HG03442 (cell line): ENCODE data around the gene PDE7B.
"Not testable (repeated sequence)": the region's sequence is repeated elsewhere in the genome, so short reads cannot be mapped to it uniquely, and the experiment has no call there.

Source experiments
- ATAC-seq: cut with Tn5 transposase; IDR thresholded peaks from one replicate; pipeline ENCODE4 v1.9.1; 2021; ENCODE audit warnings: mild to moderate bottlenecking, moderate library complexity; ENCODE audit not compliant: unreplicated experiment

PDE7B gene

GRCh38 chr6:136090929-136091328 lies 239.4 kb downstream of the PDE7B start:
- ATAC-seq = no peak

GRCh38 chr6:136092897-136093296 lies 241.4 kb downstream of the PDE7B start:
- no peak for ATAC-seq

- no peak for ATAC-seq
Measured at GRCh38 chr6:136093835-136094234, 242.3 kb downstream of the PDE7B start.

- ATAC-seq = no peak
Measured at GRCh38 chr6:136094812-136095211, 243.3 kb downstream of the PDE7B start.

- no peak for ATAC-seq
Measured at GRCh38 chr6:136095986-136096385, 244.5 kb downstream of the PDE7B start.

GRCh38 chr6:136102991-136103688 lies 251.6 kb downstream of the PDE7B start:
- ATAC-seq = no peak

- ATAC-seq = no peak
Measured at GRCh38 chr6:136103763-136104311, 252.3 kb downstream of the PDE7B start.

DNA sequence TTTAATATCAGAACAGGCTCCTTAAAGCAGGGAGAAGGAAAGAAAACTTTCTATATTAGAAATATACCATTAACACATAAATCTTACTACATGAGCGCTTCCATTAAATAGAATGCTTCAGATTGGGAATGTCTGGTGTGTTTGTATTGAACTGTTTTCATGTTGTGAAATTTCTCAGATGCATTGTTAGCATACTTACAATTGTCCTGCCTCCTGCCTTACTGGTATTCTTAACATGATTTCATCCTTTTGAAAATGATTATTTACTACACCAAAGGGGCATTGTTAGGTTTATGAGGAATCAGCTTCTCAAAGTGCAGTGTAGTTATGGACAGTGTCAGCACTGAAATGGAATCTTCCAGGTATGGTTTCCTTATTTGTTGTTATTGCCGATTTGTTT lies 253.1 kb downstream of the PDE7B start:
- no peak for ATAC-seq

GRCh38 chr6:136105797-136106196 lies 254.3 kb downstream of the PDE7B start:
- ATAC-seq = not testable (repeated sequence)

DNA sequence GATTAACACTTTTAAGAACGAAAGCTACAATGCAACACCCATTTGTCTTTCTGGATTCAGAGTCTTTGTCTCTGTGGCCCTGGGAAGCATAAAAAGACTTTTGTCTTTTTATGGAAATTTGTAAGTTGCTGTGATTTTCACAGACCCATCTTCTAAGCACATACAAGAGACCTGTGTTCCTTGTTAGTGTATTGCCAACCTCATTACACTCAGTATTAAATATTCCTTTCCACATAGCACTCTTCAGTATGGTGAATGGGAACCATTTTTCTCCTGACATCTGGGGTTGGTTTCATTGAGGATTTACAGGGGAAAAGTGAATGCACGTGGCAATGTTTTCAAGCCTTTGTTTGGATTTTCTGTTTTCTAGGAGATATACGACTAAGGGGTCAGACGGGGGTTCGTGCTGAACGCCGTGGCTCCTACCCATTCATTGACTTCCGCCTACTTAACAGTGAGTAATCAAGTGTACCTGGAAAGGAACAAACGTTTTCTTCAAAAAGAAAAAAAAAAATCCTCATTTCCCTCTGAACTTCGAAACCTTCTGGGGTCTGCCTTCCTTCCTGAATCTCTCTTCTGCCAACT lies 257.0 kb downstream of the PDE7B start:
- ATAC-seq = no peak

GRCh38 chr6:136111831-136112230 lies 260.3 kb downstream of the PDE7B start:
- no peak for ATAC-seq

DNA sequence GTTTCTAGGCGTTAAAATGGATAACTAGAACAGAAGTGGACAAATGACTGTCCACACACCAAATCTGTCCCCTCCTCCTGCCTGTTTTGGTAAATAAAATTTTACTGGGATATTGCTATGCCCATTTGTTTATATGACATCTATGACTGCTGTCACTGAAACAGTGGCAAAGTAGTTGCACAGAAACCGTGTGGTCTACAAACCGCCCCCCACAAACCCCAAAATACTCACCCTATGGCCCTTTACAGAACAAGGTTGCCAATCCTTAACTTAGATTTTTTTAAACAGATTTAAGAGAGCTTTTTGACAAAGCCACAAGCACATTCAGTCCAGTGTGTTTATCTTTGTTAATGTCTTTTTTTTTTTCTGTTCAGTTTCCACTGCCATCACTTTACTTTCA lies 260.8 kb downstream of the PDE7B start:
- no peak for ATAC-seq

DNA sequence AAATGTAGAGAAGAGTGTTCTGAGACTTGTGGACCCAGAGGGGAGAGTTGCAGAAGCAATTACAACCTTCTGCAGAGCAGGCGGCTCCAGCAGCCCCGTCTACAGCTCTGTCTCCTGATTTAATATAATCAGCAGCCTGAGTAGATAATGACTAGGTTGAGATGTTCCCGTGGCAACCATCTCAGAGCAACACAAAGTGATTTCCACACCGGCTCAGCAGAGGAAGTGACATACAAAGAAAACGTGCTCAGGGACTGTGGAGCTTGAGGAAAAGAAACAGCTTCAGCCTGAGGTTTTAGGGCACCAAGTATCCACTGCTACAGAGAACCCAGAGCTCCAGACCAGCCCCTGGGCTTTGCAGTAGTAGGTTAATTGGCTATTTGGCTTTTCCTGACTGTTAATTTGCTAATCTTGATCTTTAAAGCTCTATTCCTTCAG lies 262.3 kb downstream of the PDE7B start:
- ATAC-seq = no peak

DNA sequence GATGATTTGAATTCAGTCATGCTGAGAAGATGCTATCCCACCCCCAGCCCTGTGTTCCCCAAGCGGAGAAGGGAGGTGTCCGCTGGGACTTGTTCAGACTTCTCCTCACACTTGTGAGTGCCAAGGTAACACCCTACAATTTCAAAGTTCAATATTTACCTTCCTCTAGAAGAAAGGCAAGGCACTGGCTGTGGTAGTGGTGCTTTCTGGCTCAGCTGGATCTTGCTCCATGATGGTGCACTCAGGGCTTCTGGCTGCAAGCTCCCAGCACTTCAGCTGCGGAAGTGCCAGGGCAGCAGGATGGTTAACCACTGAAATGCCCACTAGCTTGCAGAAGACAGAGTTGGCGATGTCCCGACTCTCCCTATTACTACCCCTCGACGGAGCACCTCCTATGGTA lies 263.2 kb downstream of the PDE7B start:
- no peak for ATAC-seq

DNA sequence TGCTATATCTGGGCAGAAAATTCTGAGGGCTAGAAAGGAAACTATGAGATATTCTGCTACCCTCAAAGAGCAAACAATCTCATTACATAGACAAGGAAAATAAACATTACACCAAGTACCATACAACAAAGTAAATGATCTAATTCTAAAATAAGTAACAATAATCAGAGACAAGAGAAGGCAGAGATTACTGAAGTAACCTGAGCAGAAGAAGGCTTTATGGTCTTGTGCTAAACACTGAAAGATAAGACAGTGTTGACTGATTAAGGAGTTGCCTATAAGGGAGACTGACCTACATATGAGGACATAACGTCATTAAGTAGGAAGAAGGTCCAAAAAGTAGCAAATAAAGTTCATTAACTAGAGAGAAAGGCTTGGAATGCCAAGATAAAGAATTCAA lies 264.4 kb downstream of the PDE7B start:
- no peak for ATAC-seq

GRCh38 chr6:136117081-136117480 lies 265.6 kb downstream of the PDE7B start:
- no peak for ATAC-seq

DNA sequence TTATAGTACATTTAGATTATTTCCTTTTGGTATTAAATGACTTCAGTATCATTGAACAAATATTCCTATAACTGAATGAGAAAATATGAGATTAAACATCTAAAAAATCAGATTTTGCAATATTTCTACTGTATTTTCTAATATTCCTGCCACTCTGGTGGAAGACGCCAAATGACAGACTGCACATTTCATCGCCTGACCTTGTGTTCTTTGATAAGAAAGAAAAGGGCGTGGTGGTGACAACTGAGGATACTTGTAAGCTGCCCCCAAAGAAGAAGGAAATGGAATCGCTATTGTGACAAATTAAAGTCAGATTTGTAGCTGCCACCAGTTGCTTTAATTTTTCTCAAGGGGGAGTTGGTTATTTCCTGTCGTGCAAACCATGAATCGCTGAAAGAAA lies 267.3 kb downstream of the PDE7B start:
- no peak for ATAC-seq

DNA sequence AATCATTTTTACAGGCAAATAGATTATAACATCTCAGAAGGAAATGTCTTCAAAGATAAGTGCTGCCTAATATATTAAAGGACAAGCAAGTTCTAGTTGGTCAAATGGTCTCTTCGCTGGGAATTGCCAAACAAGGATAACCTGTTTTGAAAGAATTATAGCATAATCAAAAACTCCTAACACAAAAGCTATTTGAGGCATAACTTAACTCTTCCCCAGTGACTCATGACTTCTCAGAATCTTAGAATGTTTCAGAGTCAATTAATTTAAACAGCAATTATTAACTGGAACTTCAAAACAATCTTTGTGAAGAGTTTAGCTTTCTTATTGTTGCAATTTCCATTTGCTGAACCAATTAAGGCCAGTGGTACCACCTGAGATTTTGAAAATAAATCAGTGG lies 272.0 kb downstream of the PDE7B start:
- ATAC-seq = no peak

DNA sequence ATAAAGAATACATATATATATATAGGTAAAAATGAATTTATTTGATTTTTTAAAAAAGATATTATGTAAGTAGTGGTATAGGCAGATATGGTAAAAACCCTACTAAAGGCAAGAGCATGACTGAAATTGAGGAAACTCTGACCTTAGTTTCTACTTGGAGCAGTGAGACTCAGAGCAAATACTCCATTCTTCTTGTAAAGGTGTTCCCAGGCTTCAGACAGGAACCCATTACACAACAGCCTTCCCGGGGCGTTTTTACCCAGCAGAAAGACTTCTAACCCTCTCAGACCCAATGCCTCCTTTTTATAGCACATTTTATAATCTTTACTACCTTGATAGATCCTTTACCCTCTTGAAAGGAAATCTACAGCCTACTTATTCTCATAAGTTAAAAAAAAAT lies 274.1 kb downstream of the PDE7B start:
- no peak for ATAC-seq

DNA sequence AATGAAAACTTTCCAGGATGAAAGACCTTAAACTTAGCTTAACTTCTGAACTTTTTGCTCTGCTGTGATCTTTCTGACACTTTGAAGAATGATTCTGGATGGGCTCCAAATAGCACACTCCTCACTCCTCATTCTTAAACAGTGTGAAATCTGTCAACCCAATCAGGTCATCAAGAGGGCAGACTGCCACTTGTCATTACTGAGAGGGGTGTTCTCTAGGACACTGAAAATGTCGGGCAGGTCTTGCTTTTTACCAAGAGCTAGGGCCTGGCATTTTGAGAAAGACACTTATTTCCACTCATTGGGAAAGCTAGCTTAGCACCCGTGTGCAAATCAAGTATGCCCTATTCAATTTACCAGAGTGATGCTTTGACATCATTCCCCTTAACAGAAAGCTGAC lies 276.4 kb downstream of the PDE7B start:
- no peak for ATAC-seq

GRCh38 chr6:136129365-136129764 lies 277.9 kb downstream of the PDE7B start:
- no peak for ATAC-seq

GRCh38 chr6:136134268-136134667 lies 282.8 kb downstream of the PDE7B start:
- no peak for ATAC-seq

DNA sequence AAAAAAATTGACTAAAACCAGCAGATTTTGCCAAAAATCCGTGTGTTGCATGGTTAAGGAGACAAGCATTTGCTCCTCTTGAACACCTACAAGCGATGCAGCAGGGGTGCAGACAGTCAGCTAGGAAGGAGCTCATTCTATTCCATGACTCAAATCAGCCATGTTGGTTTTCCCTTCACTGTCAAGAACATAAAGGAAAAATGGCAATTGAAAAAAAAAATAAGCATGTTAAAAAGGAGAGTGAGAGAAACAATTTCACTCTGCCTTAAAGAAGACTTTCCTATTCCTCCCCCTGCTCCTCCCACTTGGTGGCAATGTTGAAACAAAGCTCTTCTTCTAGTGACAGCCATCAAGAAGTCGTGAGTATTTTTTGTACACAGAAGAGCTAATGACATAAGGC lies 283.2 kb downstream of the PDE7B start:
- ATAC-seq = no peak
